Neural progenitor cell (in vitro differentiated cells): Measurements from ENCODE around the gene NF1. TPM values are rescaled to one million over a fixed set of nuclear protein-coding genes. Genes with fewer than 3 reads are reported as not detected.

Experiments
- DNase-seq: peaks from one replicate; pipeline ENCODE4 v3.0.0-alpha.2; 2016; ENCODE audit warnings: low spot score
- H2AFZ ChIP-seq: fragments of 200-600 bp; sonication (generic); replicated peaks from 2 replicates; pipeline ENCODE4 v1.6.1; 2016; ENCODE audit warnings: antibody characterized with exemption
- H3F3A ChIP-seq: fragments of 200-600 bp; sonication (generic); 2 replicates; pipeline ENCODE4 v1.6.1; 2016; ENCODE audit warnings: antibody characterized with exemption, low read depth
- H3K27ac ChIP-seq: fragments of 200-600 bp; sonication (generic); 2 replicates; pipeline ENCODE4 v1.5.1; 2016; ENCODE audit warnings: mild to moderate bottlenecking
- H3K27me3 ChIP-seq: fragments of 200-600 bp; sonication (generic); 2 replicates; pipeline ENCODE4 v1.6.1; 2016; ENCODE audit warnings: mild to moderate bottlenecking, moderate library complexity
- H3K36me3 ChIP-seq: fragments of 200-600 bp; sonication (generic); 2 replicates; pipeline ENCODE4 v1.5.1; 2016
- H3K4me1 ChIP-seq: fragments of 200-600 bp; sonication (generic); 2 replicates; pipeline ENCODE4 v1.6.1; 2016; ENCODE audit warnings: mixed run types
- H3K4me2 ChIP-seq: fragments of 200-600 bp; sonication (generic); 2 replicates; pipeline ENCODE4 v1.6.1; 2016
- H3K4me3 ChIP-seq: fragments of 200-600 bp; sonication (generic); 2 replicates; pipeline ENCODE4 v1.5.1; 2016
- H3K79me2 ChIP-seq: fragments of 200-600 bp; sonication (generic); 2 replicates; pipeline ENCODE4 v1.6.1; 2016; ENCODE audit warnings: low read depth
- H3K9ac ChIP-seq: fragments of 200-600 bp; sonication (generic); 2 replicates; pipeline ENCODE4 v1.6.1; 2016
- H3K9me3 ChIP-seq: fragments of 200-600 bp; sonication (generic); 2 replicates; pipeline ENCODE4 v1.5.1; 2016; ENCODE audit warnings: low read depth
- H4K20me1 ChIP-seq: fragments of 200-600 bp; sonication (generic); 2 replicates; pipeline ENCODE4 v1.6.1; 2016; ENCODE audit warnings: low read depth
- H3K27ac Mint-ChIP-seq: 3 replicates; pipeline ENCODE4 v1.8.0; 2021; ENCODE audit warnings: mixed read lengths
- H3K27me3 Mint-ChIP-seq: 2 replicates; pipeline ENCODE4 v1.8.0; 2022; ENCODE audit warnings: low read depth, mild to moderate bottlenecking, inconsistent platforms, moderate library complexity, mixed read lengths; ENCODE audit not compliant: insufficient read depth
- H3K36me3 Mint-ChIP-seq: 3 replicates; pipeline ENCODE4 v1.8.0; 2021; ENCODE audit warnings: mixed read lengths
- H3K4me1 Mint-ChIP-seq: 3 replicates; pipeline ENCODE4 v1.8.0; 2021; ENCODE audit warnings: mixed read lengths
- H3K4me3 Mint-ChIP-seq: 3 replicates; pipeline ENCODE4 v1.8.0; 2021; ENCODE audit warnings: mild to moderate bottlenecking, moderate library complexity, mixed read lengths
- H3K9me3 Mint-ChIP-seq: 3 replicates; pipeline ENCODE4 v1.8.0; 2020; ENCODE audit warnings: mixed read lengths
- EZH2 ChIP-seq: fragments of 200-600 bp; sonication (generic); IDR thresholded peaks from 2 replicates; pipeline ENCODE4 v1.6.1; 2017; ENCODE audit warnings: antibody characterized with exemption, mild to moderate bottlenecking, moderate library complexity
- EZH2phosphoT487 ChIP-seq: fragments of 200-600 bp; sonication (generic); IDR thresholded peaks from 2 replicates; pipeline ENCODE4 v1.6.1; 2017; ENCODE audit warnings: antibody characterized with exemption
- total RNA-seq: library from RNA; depleted of rRNA; stranded (reverse); fragments of >200 nt; gene quantifications from 2 replicates; pipeline ENCODE4 v1.2.3, GENCODE V29; 2015; ENCODE audit warnings: low replicate concordance
- TF ChIP-seq, protein P1 (sequence below): fragments of 200-600 bp; sonication (generic); IDR thresholded peaks from 2 replicates; pipeline ENCODE4 v1.5.1; 2017; ENCODE audit warnings: antibody characterized with exemption, mild to moderate bottlenecking

Gene NF1
- total RNA-seq, 1 donor from 2014 or later = 54.8 TPM

DNA sequence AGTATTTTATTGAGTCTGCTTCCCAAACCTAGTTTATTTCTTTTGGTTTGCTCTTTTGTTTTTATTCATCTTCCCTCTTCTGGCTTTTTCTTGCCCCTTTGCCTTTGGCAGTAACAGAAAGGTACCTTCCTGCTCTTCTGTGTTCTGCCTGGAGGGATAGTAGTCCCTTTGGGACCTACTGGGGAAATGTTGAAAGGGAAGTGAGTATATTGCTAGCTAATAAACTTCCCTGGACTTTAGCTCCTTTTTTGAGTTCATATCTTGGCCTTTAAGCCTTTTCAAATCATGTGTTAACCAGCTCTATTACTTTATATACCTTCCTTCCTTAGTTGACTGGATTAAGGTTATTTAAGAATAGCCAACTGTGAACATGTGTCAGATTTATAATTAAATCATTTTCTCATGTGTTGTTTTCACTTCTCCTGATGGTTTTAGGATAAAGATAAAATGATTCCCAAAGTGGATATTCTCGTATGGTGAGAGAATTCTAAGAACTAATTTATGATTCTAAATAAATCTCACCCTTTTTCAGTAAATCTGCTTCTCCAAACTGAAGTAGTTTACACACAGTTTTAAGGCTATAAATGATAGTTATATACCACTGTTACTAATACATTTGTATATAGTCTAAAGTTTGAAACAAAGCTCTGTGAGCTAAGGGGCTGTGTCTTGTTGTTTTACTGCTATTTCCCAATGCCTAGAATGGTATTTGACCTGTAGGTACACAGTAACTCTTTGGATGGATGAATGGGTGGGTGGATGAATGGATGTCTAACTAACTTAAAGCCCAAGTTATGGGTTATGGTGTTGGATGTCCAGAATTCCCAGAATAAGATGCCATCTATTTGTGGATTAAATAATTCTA, 156.6 kb downstream of the NF1 start:
- no peaks in the 10 kb centered on the region for H3K4me1 ChIP-seq
- DNase-seq = no peak
- H3K36me3 ChIP-seq = peaks cover 5% of the 10 kb centered on the region
- H4K20me1 ChIP-seq = no peaks in the 10 kb centered on the region
- H3K27me3 ChIP-seq = no peaks in the 10 kb centered on the region
- peaks cover 10% of the 10 kb centered on the region for H3K36me3 Mint-ChIP-seq
- H3K27me3 Mint-ChIP-seq = no peaks in the 10 kb centered on the region
- no peak overlapping the region for H3K4me3 ChIP-seq
- TF ChIP-seq, protein P1, sequence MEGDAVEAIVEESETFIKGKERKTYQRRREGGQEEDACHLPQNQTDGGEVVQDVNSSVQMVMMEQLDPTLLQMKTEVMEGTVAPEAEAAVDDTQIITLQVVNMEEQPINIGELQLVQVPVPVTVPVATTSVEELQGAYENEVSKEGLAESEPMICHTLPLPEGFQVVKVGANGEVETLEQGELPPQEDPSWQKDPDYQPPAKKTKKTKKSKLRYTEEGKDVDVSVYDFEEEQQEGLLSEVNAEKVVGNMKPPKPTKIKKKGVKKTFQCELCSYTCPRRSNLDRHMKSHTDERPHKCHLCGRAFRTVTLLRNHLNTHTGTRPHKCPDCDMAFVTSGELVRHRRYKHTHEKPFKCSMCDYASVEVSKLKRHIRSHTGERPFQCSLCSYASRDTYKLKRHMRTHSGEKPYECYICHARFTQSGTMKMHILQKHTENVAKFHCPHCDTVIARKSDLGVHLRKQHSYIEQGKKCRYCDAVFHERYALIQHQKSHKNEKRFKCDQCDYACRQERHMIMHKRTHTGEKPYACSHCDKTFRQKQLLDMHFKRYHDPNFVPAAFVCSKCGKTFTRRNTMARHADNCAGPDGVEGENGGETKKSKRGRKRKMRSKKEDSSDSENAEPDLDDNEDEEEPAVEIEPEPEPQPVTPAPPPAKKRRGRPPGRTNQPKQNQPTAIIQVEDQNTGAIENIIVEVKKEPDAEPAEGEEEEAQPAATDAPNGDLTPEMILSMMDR = no peak
- no peak for TF ChIP-seq EZH2phosphoT487
- TF ChIP-seq EZH2 = no peak
- no peak overlapping the region for H3K27ac ChIP-seq
- no peak overlapping the region for H3K27ac Mint-ChIP-seq
- H3K4me1 Mint-ChIP-seq = no peaks in the 10 kb centered on the region
- H3K4me2 ChIP-seq = no peak overlapping the region
- H3K9ac ChIP-seq = no peak overlapping the region
- no peaks in the 10 kb centered on the region for H3K9me3 Mint-ChIP-seq
- no peaks in the 10 kb centered on the region for H3K9me3 ChIP-seq
- no peak overlapping the region for H2AFZ ChIP-seq
- no peak overlapping the region for H3K4me3 Mint-ChIP-seq
- H3F3A ChIP-seq = no peaks in the 10 kb centered on the region
- no peaks in the 10 kb centered on the region for H3K79me2 ChIP-seq

DNA sequence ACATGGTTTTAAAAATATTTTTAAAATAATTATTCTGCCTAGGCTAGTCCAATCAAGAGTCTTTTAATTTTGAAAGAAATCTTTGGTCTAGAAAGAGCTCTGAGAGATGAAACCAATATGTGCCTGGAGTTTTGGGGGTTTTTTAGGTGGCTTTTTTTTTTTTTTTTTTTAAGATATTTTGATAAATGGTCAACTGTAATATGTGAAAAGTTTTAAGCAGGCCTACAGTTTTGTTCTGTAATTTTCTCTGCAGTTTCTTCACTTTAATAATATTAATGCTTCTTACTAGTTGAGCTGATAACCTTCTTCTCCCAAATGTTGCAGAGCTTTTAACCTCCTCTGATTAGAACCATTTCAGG, 157.2 kb downstream of the NF1 start:
- Histone ChIP-seq H3K4me3 (no peak overlapping the region), H3K4me1 (no peaks in the 10 kb centered on the region), H3K27me3 (no peaks in the 10 kb centered on the region), H3K27ac (no peak overlapping the region), H3F3A (no peaks in the 10 kb centered on the region), H3K9me3 (no peaks in the 10 kb centered on the region), H3K4me2 (no peak overlapping the region), H3K9ac (no peak overlapping the region), H3K36me3 (peaks cover 5% of the 10 kb centered on the region), H3K79me2 (no peaks in the 10 kb centered on the region), H2AFZ (no peak overlapping the region), H4K20me1 (no peaks in the 10 kb centered on the region)
- H3K27ac Mint-ChIP-seq = no peak overlapping the region
- no peak overlapping the region for H3K4me3 Mint-ChIP-seq
- H3K36me3 Mint-ChIP-seq = peaks cover 10% of the 10 kb centered on the region
- no peak for DNase-seq
- no peaks in the 10 kb centered on the region for H3K4me1 Mint-ChIP-seq
- H3K27me3 Mint-ChIP-seq = no peaks in the 10 kb centered on the region
- no peaks in the 10 kb centered on the region for H3K9me3 Mint-ChIP-seq
- TF ChIP-seq EZH2 = no peak
- no peak for TF ChIP-seq EZH2phosphoT487
- TF ChIP-seq, protein P1 = no peak

DNA sequence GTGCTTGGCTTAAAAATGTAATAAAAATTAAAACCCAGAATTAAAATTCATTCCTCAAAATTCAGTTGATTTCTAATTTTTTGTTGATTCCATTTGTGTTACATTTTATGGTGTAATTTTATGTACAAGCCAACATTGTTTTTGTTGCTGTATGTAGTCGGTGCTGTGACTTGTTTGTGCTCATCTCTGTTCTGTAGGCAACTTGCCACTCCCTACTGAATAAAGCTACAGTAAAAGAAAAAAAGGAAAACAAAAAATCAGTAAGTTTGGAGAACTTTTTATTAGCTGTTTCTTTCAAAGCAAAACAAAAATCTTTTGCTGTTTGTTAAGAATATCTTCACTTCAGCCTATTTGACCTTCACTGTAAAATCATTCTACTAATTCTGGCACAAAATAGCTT, 158.0 kb downstream of the NF1 start:
- no peaks in the 10 kb centered on the region for H3K9me3 ChIP-seq
- TF ChIP-seq EZH2 (no peak), EZH2phosphoT487 (no peak)
- TF ChIP-seq, protein P1 = no peak
- no peaks in the 10 kb centered on the region for H3F3A ChIP-seq
- H3K36me3 ChIP-seq = peaks cover 5% of the 10 kb centered on the region
- no peaks in the 10 kb centered on the region for H3K27me3 Mint-ChIP-seq
- peaks cover 7% of the 10 kb centered on the region for H3K36me3 Mint-ChIP-seq
- no peak overlapping the region for H3K9ac ChIP-seq
- no peaks in the 10 kb centered on the region for H4K20me1 ChIP-seq
- no peak overlapping the region for H3K4me2 ChIP-seq
- H3K4me3 Mint-ChIP-seq = no peak overlapping the region
- H2AFZ ChIP-seq = no peak overlapping the region
- no peak overlapping the region for H3K4me3 ChIP-seq
- H3K27ac Mint-ChIP-seq = no peak overlapping the region
- no peaks in the 10 kb centered on the region for H3K79me2 ChIP-seq
- no peaks in the 10 kb centered on the region for H3K27me3 ChIP-seq
- H3K4me1 ChIP-seq = no peaks in the 10 kb centered on the region
- H3K27ac ChIP-seq = no peak overlapping the region
- H3K4me1 Mint-ChIP-seq = no peaks in the 10 kb centered on the region
- no peaks in the 10 kb centered on the region for H3K9me3 Mint-ChIP-seq
- no peak for DNase-seq
